ENCODE data around the gene IL21R.

Gene IL21R

GRCh38 chr16:27401768-27402568, at the start of gene IL21R:
IL21R (plus strand) TSS chr16:27402174; CDS start chr16:27430072, 27,898 bp downstream.
- in situ Hi-C loops (cut with MboI; ENCODE audit: low sequenced_read_pairs) = no loop called here

- in situ Hi-C loops (cut with MboI; ENCODE audit: low sequenced_read_pairs) = no loop called here
Measured at GRCh38 chr16:27353853-27354252, 48.1 kb upstream of the IL21R start.

DNA sequence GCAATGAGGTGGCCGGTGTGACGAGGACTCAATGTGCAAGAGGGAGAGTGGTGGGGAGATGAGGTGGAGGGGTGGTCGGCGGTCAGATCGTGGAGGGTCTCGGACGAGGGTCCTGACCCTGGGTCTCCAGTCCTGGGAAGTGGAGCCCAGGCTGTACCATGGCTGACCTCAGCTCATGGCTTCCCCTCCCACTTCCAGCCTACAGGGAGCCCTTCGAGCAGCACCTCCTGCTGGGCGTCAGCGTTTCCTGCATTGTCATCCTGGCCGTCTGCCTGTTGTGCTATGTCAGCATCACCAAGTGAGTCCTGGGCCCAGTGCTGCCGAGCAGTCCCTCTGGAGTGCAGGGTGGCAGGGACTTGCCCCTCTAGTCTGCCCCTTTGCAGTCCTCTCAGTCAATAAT, 46.4 kb upstream of the IL21R start:
- in situ Hi-C loops (cut with MboI; ENCODE audit: low sequenced_read_pairs) = no loop called here

DNA sequence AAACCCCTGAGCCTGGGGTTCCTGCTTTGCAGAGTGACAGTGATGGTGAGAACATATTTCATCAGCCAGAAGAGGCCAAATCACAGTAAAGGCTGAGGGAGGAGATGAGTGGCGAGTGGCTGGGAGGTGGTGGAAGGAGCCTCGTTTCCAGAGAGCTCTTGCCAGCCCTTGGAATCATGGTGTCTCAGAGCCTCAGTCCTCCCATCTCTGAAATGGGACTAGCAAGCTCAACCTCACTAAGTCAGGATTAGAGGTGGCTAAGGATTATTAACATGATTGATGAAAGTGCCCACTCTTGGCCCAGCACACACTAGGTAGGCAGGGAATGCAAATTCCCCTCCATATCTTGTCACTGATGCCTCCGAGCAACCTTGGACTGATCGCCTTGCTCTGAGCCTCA, 45.2 kb upstream of the IL21R start:
- in situ Hi-C loops (cut with MboI; ENCODE audit: low sequenced_read_pairs) = no loop called here

DNA sequence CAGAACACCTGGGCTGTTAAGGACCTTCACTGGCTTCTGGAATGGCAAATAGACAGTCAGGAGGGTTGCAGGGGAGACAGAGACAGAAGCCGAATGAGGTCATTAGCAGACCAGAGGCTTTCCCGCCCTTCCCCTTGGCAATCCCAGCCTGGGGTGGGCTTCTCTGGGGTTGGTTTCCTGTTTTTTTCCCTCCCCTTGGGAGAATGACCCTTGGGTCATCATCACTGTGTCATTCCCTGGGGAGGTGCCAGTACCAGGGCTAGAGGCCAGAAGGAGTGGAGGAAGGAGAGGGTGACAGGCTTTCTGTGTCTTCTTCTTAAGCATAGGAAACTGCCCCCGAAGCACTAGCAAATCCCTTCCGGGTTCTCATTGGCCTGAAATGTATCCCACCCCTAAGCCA, 42.9 kb upstream of the IL21R start:
- in situ Hi-C loops (cut with MboI; ENCODE audit: low sequenced_read_pairs) = no loop called here

DNA sequence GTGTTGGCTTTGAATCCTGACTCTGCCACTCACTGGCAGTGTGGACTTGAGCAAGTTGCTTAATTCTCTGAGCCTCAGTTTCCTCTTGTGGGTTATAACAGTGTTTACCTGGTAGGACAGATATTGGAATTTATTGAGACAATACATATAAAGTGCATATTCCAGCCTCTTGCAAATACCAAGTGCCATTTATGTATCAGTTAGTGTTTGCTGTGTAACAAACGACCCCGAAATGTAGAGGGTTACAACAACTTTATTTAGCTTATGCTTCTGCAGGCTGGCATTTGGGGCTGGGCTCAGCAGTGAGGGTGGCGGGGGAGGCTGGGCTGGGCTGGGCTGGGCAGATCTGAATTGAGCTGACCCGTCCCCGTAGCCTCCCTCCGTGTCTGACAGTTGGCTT, 42.4 kb upstream of the IL21R start:
- in situ Hi-C loops (cut with MboI; ENCODE audit: low sequenced_read_pairs) = no loop called here

GRCh38 chr16:27361987-27362386, 40.0 kb upstream of the IL21R start:
- in situ Hi-C loops (cut with MboI; ENCODE audit: low sequenced_read_pairs) = no loop called here

- in situ Hi-C loops (cut with MboI; ENCODE audit: low sequenced_read_pairs) = no loop called here
Measured at GRCh38 chr16:27362570-27363245, 39.3 kb upstream of the IL21R start.

DNA sequence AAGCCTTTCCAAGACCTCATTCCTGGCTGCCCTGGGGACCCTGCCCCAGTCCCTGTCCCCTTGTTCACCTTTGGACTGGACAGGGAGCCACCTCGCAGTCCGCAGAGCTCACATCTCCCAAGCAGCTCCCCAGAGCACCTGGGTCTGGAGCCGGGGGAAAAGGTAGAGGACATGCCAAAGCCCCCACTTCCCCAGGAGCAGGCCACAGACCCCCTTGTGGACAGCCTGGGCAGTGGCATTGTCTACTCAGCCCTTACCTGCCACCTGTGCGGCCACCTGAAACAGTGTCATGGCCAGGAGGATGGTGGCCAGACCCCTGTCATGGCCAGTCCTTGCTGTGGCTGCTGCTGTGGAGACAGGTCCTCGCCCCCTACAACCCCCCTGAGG, 38.7 kb upstream of the IL21R start:
- in situ Hi-C loops (cut with MboI; ENCODE audit: low sequenced_read_pairs) = no loop called here

DNA sequence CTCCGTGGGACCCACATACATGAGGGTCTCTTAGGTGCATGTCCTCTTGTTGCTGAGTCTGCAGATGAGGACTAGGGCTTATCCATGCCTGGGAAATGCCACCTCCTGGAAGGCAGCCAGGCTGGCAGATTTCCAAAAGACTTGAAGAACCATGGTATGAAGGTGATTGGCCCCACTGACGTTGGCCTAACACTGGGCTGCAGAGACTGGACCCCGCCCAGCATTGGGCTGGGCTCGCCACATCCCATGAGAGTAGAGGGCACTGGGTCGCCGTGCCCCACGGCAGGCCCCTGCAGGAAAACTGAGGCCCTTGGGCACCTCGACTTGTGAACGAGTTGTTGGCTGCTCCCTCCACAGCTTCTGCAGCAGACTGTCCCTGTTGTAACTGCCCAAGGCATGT, 38.2 kb upstream of the IL21R start:
- in situ Hi-C loops (cut with MboI; ENCODE audit: low sequenced_read_pairs) = no loop called here

DNA sequence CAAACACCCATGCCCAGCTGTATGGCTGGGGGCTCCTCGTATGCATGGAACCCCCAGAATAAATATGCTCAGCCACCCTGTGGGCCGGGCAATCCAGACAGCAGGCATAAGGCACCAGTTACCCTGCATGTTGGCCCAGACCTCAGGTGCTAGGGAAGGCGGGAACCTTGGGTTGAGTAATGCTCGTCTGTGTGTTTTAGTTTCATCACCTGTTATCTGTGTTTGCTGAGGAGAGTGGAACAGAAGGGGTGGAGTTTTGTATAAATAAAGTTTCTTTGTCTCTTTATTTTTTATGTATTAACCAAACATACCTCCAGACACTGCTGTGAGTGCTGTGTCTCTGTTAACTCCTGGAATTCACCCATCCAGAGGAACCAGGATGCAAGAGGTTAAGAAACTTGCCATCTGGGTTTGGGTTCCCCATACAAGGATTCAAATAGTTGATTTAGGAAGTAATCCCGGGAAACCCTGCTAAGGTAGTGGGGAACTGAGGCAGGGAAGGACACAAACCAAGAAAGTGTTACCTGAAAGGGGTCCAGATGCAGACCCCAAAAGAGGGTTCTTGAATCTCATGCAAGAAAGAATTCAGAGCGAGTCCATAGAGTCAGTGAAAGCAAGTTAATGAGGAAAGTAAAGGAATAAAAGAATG, 37.4 kb upstream of the IL21R start:
- in situ Hi-C loops (cut with MboI; ENCODE audit: low sequenced_read_pairs) = no loop called here

- in situ Hi-C loops (cut with MboI; ENCODE audit: low sequenced_read_pairs) = no loop called here
Measured at GRCh38 chr16:27365142-27366089, 36.6 kb upstream of the IL21R start.

DNA sequence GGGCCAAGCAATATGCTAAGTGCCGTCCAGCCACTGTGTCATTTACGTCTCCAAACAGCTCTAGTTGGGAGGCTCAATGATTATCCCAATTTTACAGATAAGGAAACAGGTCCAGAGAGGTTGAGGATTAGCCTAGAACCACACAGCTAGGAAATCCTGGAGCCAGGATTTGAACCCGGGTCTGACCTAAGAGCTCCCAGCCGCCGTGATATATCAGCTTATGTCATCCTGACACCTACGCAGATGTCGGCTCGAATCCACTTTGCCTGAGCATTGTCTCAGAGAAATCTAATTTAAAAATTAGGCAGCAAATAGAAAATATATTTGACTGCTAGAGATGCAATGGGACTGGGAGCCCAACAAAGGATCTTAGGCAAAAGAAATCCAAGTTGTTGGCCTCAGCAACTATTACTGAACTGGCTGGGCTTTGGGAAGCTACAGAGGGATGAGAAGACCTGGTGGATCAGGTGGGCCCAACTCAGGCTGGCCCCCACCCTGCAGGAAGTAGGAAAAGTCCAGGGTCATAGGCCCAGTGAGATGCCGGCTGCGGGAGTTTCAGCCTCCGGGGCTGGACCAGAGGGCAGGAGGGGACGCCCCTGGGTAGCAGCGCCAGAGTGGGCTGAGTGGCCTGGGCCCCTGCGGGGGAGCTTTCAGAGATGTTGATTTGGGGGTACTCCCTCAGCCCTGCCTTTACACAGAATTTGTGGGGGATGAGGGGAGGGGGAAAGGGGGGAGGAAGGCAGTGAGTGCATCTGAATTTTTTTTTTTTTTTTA, 35.1 kb upstream of the IL21R start:
- in situ Hi-C loops (cut with MboI; ENCODE audit: low sequenced_read_pairs) = no loop called here

- in situ Hi-C loops (cut with MboI; ENCODE audit: low sequenced_read_pairs) = no loop called here
Measured at GRCh38 chr16:27367461-27368357, 34.3 kb upstream of the IL21R start.

DNA sequence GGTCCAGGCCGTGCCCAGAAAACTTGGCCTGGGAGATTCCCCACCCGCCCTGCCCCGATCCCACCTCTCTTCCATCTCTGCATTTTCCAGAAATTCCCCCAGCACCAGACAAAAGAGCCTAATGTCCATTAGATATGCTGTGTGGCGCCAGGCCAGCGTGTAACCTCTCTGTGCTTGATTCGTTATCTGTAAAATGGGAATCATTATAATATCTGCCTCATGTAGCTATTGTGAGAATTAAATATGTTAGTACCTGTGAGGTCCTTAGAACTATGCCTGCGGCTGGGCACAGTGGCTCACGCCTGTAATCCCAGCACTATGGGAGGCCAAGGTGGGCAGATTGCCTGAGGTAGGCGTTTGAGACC, 33.6 kb upstream of the IL21R start:
- in situ Hi-C loops (cut with MboI; ENCODE audit: low sequenced_read_pairs) = no loop called here

- in situ Hi-C loops (cut with MboI; ENCODE audit: low sequenced_read_pairs) = loop anchor here (10.0 kb wide), 1 partner anchor 135 kb away; no protein-coding TSS in a partner anchor
Measured at GRCh38 chr16:27369806-27370205, 32.2 kb upstream of the IL21R start.

GRCh38 chr16:27370318-27370717, 31.7 kb upstream of the IL21R start:
- in situ Hi-C loops (cut with MboI; ENCODE audit: low sequenced_read_pairs) = loop anchor here (10.0 kb wide), 1 partner anchor 136 kb away; no protein-coding TSS in a partner anchor

GRCh38 chr16:27373312-27373711, 28.7 kb upstream of the IL21R start:
- in situ Hi-C loops (cut with MboI; ENCODE audit: low sequenced_read_pairs) = loop anchor here (10.0 kb wide), 1 partner anchor 139 kb away; no protein-coding TSS in a partner anchor

Measured in HL-60/S4 treated with phorbol 12-myristate 13-acetate at 8.2 ng/mL for 4 days and 3 days (cell line).